ENCODE data around the gene KY. TPM values are rescaled to one million over a fixed set of nuclear protein-coding genes. Genes with fewer than 3 reads are reported as not detected.

Gene KY
- total RNA-seq = under 1 TPM; 0.10 to 0.23 TPM
- polyA plus RNA-seq (ENCODE audit: insufficient read length in 6 of 6) = 1 to 10 TPM in 5 of 6 donors, under 1 TPM in 1; 0.94 to 4.3 (median 1.6) TPM
- long read RNA-seq, donor 1 = 0 reads
- long read RNA-seq, donor 2 = 0 reads
- long read RNA-seq, donor 3 = 0 reads
- long read RNA-seq, donor 4 = 0 reads
- long read RNA-seq, donor 5 = 0 reads
- long read RNA-seq, donor 6 = 0 reads
- long read RNA-seq, donor 7 = 0 reads
- long read RNA-seq, donor 8 = 0 reads
- long read RNA-seq, donor 9 = 0 reads
- long read RNA-seq, donor 10 = 0 reads
- long read RNA-seq, donor 11 = 0 reads
- long read RNA-seq, donor 12 = 0 reads

- intact Hi-C loops (cut with DNase I) = no loop called here
- TF ChIP-seq CTCF (IDR thresholded peaks at IDR 0.05) = no peak
- H3K27me3 ChIP-seq = peaks cover 0 to 24% of the 10 kb centered on the region in 2 donors
- peak; percentile 84 for ATAC-seq
- peak; percentile 38 to 88 (median 50) for DNase-seq
- no peaks in the 10 kb centered on the region for H3K36me3 ChIP-seq
- H3K9me3 ChIP-seq = no peaks in the 10 kb centered on the region
- H3K4me1 ChIP-seq = peaks cover 0 to 15% of the 10 kb centered on the region in 2 donors
- peak within 1 kb of the TSS; percentile 34 for H3K4me3 ChIP-seq
- no peak within 1 kb of the TSS for H3K27ac ChIP-seq
These were observed at the start of gene KY for GRCh38 chr3:134650431-134651346. Gene KY (minus strand): TSS chr3:134651022. CDS start chr3:134650960, 62 bp downstream.

GRCh38 chr3:134699721-134700120, 48.9 kb upstream of the KY start:
- intact Hi-C loops (cut with DNase I) = no loop called here
- ATAC-seq = no peak
- no peaks in the 10 kb centered on the region for H3K4me1 ChIP-seq
- H3K27me3 ChIP-seq = no peaks in the 10 kb centered on the region
- H3K4me3 ChIP-seq = no peak overlapping the region
- H3K27ac ChIP-seq = no peak overlapping the region
- H3K36me3 ChIP-seq = no peaks in the 10 kb centered on the region
- no peaks in the 10 kb centered on the region for H3K9me3 ChIP-seq
- no peak for TF ChIP-seq CTCF (IDR thresholded peaks at IDR 0.05)
- DNase-seq = no peak

GRCh38 chr3:134699141-134699711, 48.4 kb upstream of the KY start:
- no peaks in the 10 kb centered on the region for H3K27me3 ChIP-seq
- TF ChIP-seq CTCF (IDR thresholded peaks at IDR 0.05) = no peak
- intact Hi-C loops (cut with DNase I) = no loop called here
- H3K4me3 ChIP-seq = no peak overlapping the region
- H3K4me1 ChIP-seq = no peaks in the 10 kb centered on the region
- no peaks in the 10 kb centered on the region for H3K9me3 ChIP-seq
- ATAC-seq (no peak), DNase-seq (no peak)
- H3K27ac ChIP-seq = no peak overlapping the region
- H3K36me3 ChIP-seq = no peaks in the 10 kb centered on the region

GRCh38 chr3:134697830-134698689, 47.2 kb upstream of the KY start:
- ATAC-seq (no peak), DNase-seq (no peak)
- no peak overlapping the region for H3K27ac ChIP-seq
- no peaks in the 10 kb centered on the region for H3K27me3 ChIP-seq
- H3K36me3 ChIP-seq = no peaks in the 10 kb centered on the region
- H3K4me1 ChIP-seq = no peaks in the 10 kb centered on the region
- intact Hi-C loops (cut with DNase I) = no loop called here
- H3K4me3 ChIP-seq = no peak overlapping the region
- no peaks in the 10 kb centered on the region for H3K9me3 ChIP-seq
- TF ChIP-seq CTCF (IDR thresholded peaks at IDR 0.05) = no peak

Measured in left lung (tissue), 14 donors.